Ovary (tissue), 3 donors: ENCODE measurements around the gene DAW1.

Experiments used
- CTCF ChIP-seq, 3 donors: fragments of 450-650 bp in 2 of 3; fragments of 200-600 bp in 1 of 3; IDR thresholded peaks; one replicate each; pipeline versions ENCODE4 v1.5.1 to v1.8.0; 2016 to 2022; ENCODE audit warnings: antibody characterized with exemption in 3 of 3, mild to moderate bottlenecking in 1 of 3
- POLR2A ChIP-seq: fragments of 450-650 bp; IDR thresholded peaks from one replicate; pipeline ENCODE4 v1.6.1; 2017; ENCODE audit warnings: antibody characterized with exemption, mild to moderate bottlenecking, moderate library complexity
- donor health status: DM: no; HTN: no; CAD: no.

- TF ChIP-seq CTCF (IDR thresholded peaks at IDR 0.05) (no peak), POLR2A (no peak)
These were observed 100.3 kb downstream of the DAW1 start for GRCh38 chr2:227971619-227972230.
